ENCODE measurements around the gene POLR3C.

DNA sequence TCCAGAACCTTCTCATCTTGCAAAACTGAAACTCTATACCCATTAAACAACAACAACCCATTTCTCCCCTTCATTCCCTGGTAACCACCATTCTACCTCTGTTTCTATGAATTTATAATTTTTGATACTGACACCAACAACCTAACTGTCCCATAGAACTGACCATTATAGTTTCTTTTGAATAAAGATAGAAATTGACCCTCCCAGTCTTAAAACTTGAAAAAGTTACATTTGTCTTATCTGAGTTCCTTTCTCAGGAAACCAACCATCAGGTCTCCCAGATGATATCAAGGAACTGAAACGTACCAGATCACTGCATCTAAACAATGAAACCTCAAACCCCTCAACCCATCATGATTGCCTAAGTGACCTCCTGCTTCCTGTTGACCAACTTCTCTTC, 27.2 kb upstream of the POLR3C start:
- TF ChIP-seq CTCF (IDR thresholded peaks at IDR 0.05) (no peak), POLR2AphosphoS5 (IDR thresholded peaks at IDR 0.05; ENCODE audit: low read depth, low read length) (no peak), SIN3A (IDR thresholded peaks at IDR 0.05; ENCODE audit: borderline replicate concordance, insufficient read depth, low read depth, low read length) (no peak), TCF7L2 (IDR thresholded peaks at IDR 0.05; ENCODE audit: low read depth, low read length) (no peak)
- TF ChIP-seq, protein P1, sequence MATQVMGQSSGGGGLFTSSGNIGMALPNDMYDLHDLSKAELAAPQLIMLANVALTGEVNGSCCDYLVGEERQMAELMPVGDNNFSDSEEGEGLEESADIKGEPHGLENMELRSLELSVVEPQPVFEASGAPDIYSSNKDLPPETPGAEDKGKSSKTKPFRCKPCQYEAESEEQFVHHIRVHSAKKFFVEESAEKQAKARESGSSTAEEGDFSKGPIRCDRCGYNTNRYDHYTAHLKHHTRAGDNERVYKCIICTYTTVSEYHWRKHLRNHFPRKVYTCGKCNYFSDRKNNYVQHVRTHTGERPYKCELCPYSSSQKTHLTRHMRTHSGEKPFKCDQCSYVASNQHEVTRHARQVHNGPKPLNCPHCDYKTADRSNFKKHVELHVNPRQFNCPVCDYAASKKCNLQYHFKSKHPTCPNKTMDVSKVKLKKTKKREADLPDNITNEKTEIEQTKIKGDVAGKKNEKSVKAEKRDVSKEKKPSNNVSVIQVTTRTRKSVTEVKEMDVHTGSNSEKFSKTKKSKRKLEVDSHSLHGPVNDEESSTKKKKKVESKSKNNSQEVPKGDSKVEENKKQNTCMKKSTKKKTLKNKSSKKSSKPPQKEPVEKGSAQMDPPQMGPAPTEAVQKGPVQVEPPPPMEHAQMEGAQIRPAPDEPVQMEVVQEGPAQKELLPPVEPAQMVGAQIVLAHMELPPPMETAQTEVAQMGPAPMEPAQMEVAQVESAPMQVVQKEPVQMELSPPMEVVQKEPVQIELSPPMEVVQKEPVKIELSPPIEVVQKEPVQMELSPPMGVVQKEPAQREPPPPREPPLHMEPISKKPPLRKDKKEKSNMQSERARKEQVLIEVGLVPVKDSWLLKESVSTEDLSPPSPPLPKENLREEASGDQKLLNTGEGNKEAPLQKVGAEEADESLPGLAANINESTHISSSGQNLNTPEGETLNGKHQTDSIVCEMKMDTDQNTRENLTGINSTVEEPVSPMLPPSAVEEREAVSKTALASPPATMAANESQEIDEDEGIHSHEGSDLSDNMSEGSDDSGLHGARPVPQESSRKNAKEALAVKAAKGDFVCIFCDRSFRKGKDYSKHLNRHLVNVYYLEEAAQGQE (IDR thresholded peaks at IDR 0.05; ENCODE audit: insufficient read depth in 1 of 2, low read depth in 2 of 2, low read length in 1 of 2): no peak
